Neural progenitor cell (in vitro differentiated cells): Measurements from ENCODE around the gene KLHDC7B.

ENCODE experiments used
- EZH2 ChIP-seq: fragments of 200-600 bp; sonication (generic); IDR thresholded peaks from 2 replicates; pipeline ENCODE4 v1.6.1; 2017; ENCODE audit warnings: antibody characterized with exemption, mild to moderate bottlenecking, moderate library complexity
- EZH2phosphoT487 ChIP-seq: fragments of 200-600 bp; sonication (generic); IDR thresholded peaks from 2 replicates; pipeline ENCODE4 v1.6.1; 2017; ENCODE audit warnings: antibody characterized with exemption
- TF ChIP-seq, protein P1 (sequence below): fragments of 200-600 bp; sonication (generic); IDR thresholded peaks from 2 replicates; pipeline ENCODE4 v1.5.1; 2017; ENCODE audit warnings: antibody characterized with exemption, mild to moderate bottlenecking

DNA sequence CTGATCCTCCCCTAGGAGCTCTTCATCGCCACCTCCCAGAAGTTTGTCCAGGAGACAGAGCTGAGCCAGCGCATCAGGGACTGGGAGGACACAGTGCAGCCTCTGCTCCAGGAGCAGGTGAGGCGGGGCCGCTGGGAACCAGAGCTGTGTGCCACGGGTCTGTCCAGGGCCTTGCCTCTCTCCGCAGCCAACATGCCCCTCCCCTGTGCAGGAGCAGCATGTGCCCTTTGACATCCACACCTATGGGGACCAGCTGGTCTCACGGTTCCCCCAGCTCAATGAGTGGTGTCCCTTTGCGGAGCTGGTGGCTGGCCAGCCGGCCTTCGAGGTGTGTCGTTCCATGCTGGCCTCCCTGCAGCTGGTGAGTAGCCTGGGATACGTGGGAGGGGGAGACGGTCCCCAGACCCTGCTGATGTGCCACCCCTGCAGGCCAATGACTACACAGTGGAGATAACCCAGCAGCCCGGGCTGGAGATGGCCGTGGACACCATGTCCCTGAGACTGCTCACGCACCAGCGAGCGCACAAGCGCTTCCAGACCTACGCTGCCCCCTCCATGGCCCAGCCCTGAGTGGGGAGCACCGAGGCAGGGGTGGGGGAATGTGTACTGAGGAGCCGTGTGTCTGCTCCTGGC is 22.8 kb upstream of the KLHDC7B start:
- TF ChIP-seq, protein P1, sequence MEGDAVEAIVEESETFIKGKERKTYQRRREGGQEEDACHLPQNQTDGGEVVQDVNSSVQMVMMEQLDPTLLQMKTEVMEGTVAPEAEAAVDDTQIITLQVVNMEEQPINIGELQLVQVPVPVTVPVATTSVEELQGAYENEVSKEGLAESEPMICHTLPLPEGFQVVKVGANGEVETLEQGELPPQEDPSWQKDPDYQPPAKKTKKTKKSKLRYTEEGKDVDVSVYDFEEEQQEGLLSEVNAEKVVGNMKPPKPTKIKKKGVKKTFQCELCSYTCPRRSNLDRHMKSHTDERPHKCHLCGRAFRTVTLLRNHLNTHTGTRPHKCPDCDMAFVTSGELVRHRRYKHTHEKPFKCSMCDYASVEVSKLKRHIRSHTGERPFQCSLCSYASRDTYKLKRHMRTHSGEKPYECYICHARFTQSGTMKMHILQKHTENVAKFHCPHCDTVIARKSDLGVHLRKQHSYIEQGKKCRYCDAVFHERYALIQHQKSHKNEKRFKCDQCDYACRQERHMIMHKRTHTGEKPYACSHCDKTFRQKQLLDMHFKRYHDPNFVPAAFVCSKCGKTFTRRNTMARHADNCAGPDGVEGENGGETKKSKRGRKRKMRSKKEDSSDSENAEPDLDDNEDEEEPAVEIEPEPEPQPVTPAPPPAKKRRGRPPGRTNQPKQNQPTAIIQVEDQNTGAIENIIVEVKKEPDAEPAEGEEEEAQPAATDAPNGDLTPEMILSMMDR: no peak
- no peak for TF ChIP-seq EZH2
- TF ChIP-seq EZH2phosphoT487: no peak
